NT2/D1 (cell line): ENCODE results near the gene CD2AP.

Experiments
- DNase-seq: peaks from one replicate; pipeline ENCODE4 v3.0.0-alpha.2; 2011; ENCODE audit warnings: low read depth, low spot score
- H3K27me3 ChIP-seq: 2 replicates; pipeline ENCODE4 v1.6.0; 2011; ENCODE audit warnings: mild to moderate bottlenecking; ENCODE audit not compliant: insufficient read length, insufficient read depth
- H3K36me3 ChIP-seq: 2 replicates; pipeline ENCODE4 v1.6.1; 2011; ENCODE audit warnings: mild to moderate bottlenecking, low read length, mixed read lengths; ENCODE audit not compliant: insufficient read depth, insufficient read length
- H3K4me1 ChIP-seq: 2 replicates; pipeline ENCODE4 v1.5.1; 2011; ENCODE audit not compliant: insufficient read depth, insufficient read length
- H3K4me3 ChIP-seq: 2 replicates; pipeline ENCODE4 v1.5.1; 2011; ENCODE audit warnings: low read depth; ENCODE audit not compliant: insufficient read length
- H3K9ac ChIP-seq: 2 replicates; pipeline ENCODE4 v1.6.0; 2011; ENCODE audit warnings: low read depth; ENCODE audit not compliant: insufficient read length
- H3K9me3 ChIP-seq: 2 replicates; pipeline ENCODE4 v1.5.1; 2011; ENCODE audit warnings: mild to moderate bottlenecking, low read length; ENCODE audit not compliant: insufficient read depth
- SUZ12 ChIP-seq: IDR thresholded peaks from 2 replicates; pipeline ENCODE4 v1.6.1; 2011; ENCODE audit not compliant: insufficient read length, insufficient read depth; ENCODE audit errors: extremely low read depth
- YY1 ChIP-seq: IDR thresholded peaks from 2 replicates; pipeline ENCODE4 v1.6.1; 2011; ENCODE audit not compliant: insufficient read length, insufficient read depth
- ZNF274 ChIP-seq: IDR thresholded peaks from 2 replicates; pipeline ENCODE4 v1.6.1; 2011; ENCODE audit warnings: mild to moderate bottlenecking, low read depth, low read length

Gene CD2AP

GRCh38 chr6:47629954-47630353, 152.4 kb downstream of the CD2AP start:
- no peaks in the 10 kb centered on the region for H3K27me3 ChIP-seq
- H3K4me3 ChIP-seq: no peak overlapping the region
- H3K9ac ChIP-seq: no peak overlapping the region
- H3K36me3 ChIP-seq: no peaks in the 10 kb centered on the region
- H3K9me3 ChIP-seq: no peaks in the 10 kb centered on the region
- TF ChIP-seq ZNF274 (no peak), SUZ12 (no peak), YY1 (no peak)
- DNase-seq: no peak
- no peaks in the 10 kb centered on the region for H3K4me1 ChIP-seq

GRCh38 chr6:47630587-47630986, 153.0 kb downstream of the CD2AP start:
- H3K4me3 ChIP-seq: no peak overlapping the region
- TF ChIP-seq YY1 (no peak), ZNF274 (no peak), SUZ12 (no peak)
- no peaks in the 10 kb centered on the region for H3K9me3 ChIP-seq
- H3K9ac ChIP-seq: no peak overlapping the region
- no peak for DNase-seq
- no peaks in the 10 kb centered on the region for H3K27me3 ChIP-seq
- H3K36me3 ChIP-seq: no peaks in the 10 kb centered on the region
- H3K4me1 ChIP-seq: no peaks in the 10 kb centered on the region

- TF ChIP-seq YY1 (no peak), ZNF274 (no peak), SUZ12 (no peak)
- no peak for DNase-seq
- Histone ChIP-seq H3K9me3 (no peaks in the 10 kb centered on the region), H3K36me3 (no peaks in the 10 kb centered on the region), H3K4me1 (no peaks in the 10 kb centered on the region), H3K9ac (no peak overlapping the region), H3K27me3 (no peaks in the 10 kb centered on the region), H3K4me3 (no peak overlapping the region)
Observed at GRCh38 chr6:47631269-47631772, 153.7 kb downstream of the CD2AP start.

GRCh38 chr6:47631797-47632196, 154.2 kb downstream of the CD2AP start:
- no peaks in the 10 kb centered on the region for H3K9me3 ChIP-seq
- H3K9ac ChIP-seq: no peak overlapping the region
- no peak overlapping the region for H3K4me3 ChIP-seq
- no peaks in the 10 kb centered on the region for H3K36me3 ChIP-seq
- no peaks in the 10 kb centered on the region for H3K4me1 ChIP-seq
- no peaks in the 10 kb centered on the region for H3K27me3 ChIP-seq
- DNase-seq: no peak
- no peak for TF ChIP-seq ZNF274
- TF ChIP-seq YY1: no peak
- no peak for TF ChIP-seq SUZ12

- no peaks in the 10 kb centered on the region for H3K27me3 ChIP-seq
- TF ChIP-seq YY1: no peak
- no peak for TF ChIP-seq SUZ12
- no peak for TF ChIP-seq ZNF274
- no peaks in the 10 kb centered on the region for H3K4me1 ChIP-seq
- no peaks in the 10 kb centered on the region for H3K9me3 ChIP-seq
- no peak for DNase-seq
- H3K9ac ChIP-seq: no peak overlapping the region
- no peak overlapping the region for H3K4me3 ChIP-seq
- no peaks in the 10 kb centered on the region for H3K36me3 ChIP-seq
Observed at GRCh38 chr6:47633141-47633540, 155.6 kb downstream of the CD2AP start.

GRCh38 chr6:47634210-47635047, 156.8 kb downstream of the CD2AP start:
- TF ChIP-seq YY1 (no peak), SUZ12 (no peak), ZNF274 (no peak)
- no peaks in the 10 kb centered on the region for H3K9me3 ChIP-seq
- no peak overlapping the region for H3K4me3 ChIP-seq
- no peak overlapping the region for H3K9ac ChIP-seq
- no peak for DNase-seq
- no peaks in the 10 kb centered on the region for H3K36me3 ChIP-seq
- no peaks in the 10 kb centered on the region for H3K4me1 ChIP-seq
- H3K27me3 ChIP-seq: no peaks in the 10 kb centered on the region

- TF ChIP-seq SUZ12: no peak
- TF ChIP-seq YY1: no peak
- TF ChIP-seq ZNF274: no peak
- Histone ChIP-seq H3K9me3 (no peaks in the 10 kb centered on the region), H3K4me1 (no peaks in the 10 kb centered on the region), H3K4me3 (no peak overlapping the region), H3K27me3 (no peaks in the 10 kb centered on the region), H3K36me3 (no peaks in the 10 kb centered on the region), H3K9ac (no peak overlapping the region)
- DNase-seq: no peak
Observed at GRCh38 chr6:47646689-47647088, 169.1 kb downstream of the CD2AP start.
